Putamen (tissue), 1 donor: Measurements from ENCODE around the gene CNOT1.

Experiments used
- DNase-seq: peaks from one replicate; pipeline ENCODE4 v3.0.0-alpha.2; 2016; ENCODE audit warnings: low spot score

CNOT1 gene

DNA sequence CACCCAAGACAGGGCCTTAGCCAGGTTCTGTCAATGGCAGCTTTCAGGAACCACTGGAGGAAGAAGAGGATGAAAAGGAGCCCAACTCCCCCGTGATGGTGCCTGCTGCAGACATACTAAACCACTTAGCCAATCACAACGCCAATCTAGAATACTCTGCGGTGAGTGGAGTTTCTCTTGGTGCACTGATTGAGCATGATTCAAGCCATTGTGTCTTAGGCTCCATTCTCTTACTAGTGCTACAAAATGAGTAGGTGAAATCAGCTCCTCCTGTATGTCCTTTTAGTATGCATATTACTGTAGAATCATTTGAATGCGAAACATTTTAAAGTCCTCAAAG, 112.9 kb downstream of the CNOT1 start:
- DNase-seq = no peak

DNA sequence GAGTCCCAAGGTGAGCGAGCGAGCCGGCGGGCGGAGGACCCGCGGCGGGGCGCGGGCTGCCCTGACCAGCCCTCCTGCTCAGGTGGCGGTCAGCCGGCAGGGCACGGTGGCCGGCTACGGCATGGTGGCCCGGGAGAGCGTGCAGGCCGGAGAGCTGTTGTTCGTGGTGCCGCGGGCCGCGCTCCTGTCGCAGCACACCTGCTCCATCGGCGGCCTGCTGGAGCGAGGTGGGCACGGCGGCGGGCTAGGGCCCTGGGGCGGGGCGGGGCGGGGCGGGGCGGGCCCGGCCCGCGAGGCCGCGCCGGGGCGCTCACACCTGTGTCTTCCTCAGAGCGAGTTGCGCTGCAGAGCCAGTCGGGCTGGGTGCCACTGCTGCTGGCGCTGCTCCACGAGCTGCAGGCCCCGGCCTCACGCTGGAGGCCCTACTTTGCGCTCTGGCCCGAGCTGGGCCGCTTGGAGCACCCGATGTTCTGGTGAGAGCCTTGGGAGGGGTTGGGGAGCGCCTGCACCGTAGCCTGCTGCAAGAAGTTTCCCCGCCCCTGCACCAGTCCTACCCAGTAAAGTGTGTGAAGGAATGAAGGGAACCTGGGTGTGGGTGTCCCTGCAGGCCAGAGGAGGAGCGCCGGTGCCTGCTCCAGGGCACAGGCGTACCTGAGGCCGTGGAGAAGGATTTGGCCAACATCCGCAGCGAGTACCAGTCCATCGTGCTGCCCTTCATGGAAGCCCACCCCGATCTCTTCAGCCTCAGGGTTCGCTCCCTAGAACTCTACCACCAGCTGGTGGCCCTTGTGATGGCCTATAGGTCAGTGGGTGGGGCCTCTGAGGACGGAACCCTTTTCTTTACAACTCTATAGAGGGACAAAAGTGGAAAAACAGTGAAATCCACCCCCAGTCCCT, 113.5 kb downstream of the CNOT1 start:
- no peak for DNase-seq

DNA sequence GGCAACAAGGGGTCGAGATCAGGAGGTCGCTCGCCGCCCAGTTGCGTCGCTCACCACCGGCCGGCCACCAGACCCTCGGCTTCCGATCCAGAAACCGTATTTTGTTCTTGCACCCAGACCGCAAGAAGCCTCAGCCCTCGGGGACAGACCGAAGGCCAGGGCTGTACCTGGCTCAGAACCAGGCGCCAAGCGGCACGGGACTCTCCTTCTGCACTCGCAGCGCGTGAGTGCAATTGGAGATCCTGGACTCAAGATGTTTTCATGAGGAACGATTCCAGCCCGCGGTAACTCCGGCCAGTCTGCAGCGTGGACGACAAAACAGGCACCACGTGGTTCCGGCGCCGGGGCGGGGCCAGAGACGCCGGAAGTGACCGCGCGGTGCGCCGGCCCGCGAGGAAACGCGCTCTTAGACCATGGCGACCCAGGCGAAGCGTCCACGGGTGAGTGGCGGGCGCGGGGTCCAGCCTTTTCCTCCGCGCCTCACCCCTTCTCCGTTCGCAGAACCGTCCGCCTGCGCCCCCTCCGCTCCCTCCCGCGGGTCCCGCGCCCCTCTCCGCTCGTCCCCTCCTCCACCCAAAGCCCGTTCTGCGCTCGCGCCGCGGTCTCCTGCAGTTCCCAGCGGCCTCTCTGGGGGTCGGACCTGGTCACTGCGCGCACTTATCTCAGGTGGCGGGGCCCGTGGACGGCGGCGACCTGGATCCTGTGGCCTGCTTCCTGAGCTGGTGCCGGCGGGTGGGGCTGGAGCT, 114.3 kb downstream of the CNOT1 start, which contains the start of gene SETD6:
TSS of gene SETD6 (plus strand) at position 393 of the 746 bp plus-strand sequence. CDS start at position 414, 21 bp downstream.
- DNase-seq = peak; percentile 84

DNA sequence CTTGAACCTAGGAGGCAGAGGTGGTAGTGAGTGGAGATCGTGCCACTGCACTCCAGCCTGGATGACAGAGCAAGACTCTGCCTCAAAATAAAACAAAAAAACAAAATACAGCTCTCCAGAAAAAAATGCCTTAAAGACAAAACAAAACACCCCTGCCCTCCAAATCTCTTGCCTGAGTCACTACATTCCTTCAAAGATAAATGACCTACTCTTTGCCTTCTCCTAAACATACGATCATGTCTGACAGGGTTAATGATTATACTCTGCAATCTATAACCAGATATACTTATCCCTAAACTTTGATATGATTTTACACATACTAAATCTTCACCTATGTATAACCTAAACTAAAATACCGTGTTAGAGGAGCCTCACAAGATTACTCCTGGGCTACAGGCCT, 115.8 kb downstream of the CNOT1 start:
- DNase-seq = no peak

DNA sequence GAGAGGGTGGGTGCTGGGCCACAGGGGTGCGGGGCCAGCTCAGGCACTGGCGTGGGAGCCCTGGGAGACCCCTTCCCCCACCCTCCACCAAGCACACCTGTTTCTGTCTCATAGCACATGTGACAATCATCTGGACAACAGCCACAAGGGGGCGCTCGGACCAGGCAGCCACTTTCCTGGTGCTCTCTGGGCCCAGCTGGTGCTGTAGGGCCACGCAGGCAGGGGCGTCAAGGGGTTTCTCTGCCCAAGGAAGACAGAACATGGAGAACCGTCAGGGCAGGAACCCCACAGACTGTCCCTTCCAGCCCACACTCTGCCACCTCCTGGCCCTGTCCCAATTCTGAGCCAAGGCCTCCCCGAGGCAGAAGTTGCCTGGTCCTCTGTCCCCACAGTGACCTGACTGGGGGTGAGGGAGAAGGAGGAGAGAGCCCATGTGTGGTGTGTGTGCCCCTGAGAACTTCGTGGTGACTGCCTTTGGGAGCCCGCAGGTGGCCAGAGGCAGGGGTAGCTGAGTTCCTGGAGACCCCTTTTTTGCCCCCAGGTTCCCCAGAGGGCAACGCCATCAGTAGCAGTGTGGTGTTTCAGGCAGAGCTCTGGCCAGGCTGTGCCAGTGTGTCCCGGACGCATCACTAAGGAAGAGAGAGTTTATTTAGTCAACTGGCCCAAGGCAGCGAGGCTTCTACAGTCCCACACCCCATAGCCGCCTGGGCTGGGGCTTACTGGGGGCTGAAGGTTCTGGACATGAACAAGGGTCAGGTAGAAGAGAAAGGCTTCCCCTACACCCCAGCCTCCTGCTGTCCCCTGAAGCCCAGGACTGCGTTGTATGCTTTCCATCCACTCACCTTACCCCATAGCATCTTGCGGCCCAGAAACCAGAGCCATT, 117.5 kb downstream of the CNOT1 start:
- no peak for DNase-seq

DNA sequence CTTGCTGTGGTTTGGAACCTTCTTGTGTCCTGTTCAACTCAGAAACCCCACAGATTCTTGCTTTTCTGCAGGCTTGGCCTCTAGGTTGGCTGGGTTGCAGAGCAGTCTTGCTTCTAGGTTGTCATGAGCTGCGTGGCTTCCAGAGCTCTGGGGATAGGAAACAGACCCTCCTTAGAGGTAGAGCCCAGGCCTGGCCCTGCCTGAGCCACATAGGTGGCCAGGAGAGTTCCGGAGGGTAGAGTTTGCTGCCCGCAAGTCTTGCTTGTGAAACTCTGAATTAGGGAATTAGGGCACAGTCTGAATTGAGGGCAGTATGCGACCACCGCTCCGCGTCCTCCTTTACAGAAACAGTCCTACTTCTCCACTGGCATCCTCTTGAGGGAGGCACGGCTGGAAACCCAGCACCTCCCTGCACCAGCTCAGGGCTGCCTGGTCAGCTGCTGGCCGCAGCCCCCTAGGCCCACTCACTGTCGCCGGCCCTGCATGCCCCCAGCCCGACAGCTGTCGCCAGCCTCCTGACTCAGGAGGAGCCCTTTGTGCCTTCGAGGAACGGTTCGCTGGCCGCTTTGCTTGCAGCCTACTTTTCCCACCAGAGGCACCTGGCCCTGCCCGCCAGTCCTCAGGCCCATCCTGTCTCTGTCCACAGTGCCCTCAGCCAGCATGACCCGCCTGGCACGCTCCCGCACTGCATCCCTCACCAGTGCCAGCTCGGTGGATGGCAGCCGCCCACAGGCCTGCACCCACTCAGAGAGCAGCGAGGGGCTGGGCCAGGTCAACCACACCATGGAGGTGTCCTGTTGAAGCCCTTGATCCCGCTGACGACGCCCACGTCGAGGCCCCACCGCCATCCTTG, 118.6 kb downstream of the CNOT1 start:
- no peak for DNase-seq

DNA sequence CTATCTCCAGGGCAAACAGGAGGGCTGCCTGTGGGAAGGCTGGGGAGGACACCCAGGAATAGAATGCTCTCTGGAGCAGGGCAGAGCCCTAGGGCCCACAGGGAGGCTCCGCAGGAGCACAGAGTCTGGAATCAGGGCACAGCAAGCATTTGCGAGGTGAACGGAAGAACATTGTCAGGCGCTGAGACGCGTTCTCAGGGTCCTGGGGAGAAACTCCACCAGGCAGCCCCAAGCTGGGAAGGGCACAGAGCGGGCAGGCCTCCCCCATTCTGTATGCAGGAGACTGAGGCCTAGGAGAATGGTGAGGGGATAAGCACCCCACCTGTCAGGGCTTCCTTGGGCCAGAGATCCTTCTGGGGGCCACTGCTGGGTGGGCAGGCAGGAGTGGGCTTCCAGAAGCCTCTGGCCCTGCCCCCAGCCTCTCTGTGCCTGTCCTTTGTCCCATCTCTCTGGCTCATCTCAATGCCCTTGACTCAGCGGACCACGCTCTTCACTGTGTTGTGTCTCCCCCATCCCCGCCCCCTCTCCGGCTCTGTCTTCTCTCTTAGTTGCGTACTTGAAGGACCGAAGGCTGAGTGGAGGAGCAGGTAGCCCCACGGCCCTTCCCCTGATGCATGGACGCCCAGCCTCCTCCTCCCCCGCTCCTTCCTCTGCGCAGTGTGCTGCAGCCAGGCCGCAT, 119.4 kb downstream of the CNOT1 start:
- DNase-seq = no peak

DNA sequence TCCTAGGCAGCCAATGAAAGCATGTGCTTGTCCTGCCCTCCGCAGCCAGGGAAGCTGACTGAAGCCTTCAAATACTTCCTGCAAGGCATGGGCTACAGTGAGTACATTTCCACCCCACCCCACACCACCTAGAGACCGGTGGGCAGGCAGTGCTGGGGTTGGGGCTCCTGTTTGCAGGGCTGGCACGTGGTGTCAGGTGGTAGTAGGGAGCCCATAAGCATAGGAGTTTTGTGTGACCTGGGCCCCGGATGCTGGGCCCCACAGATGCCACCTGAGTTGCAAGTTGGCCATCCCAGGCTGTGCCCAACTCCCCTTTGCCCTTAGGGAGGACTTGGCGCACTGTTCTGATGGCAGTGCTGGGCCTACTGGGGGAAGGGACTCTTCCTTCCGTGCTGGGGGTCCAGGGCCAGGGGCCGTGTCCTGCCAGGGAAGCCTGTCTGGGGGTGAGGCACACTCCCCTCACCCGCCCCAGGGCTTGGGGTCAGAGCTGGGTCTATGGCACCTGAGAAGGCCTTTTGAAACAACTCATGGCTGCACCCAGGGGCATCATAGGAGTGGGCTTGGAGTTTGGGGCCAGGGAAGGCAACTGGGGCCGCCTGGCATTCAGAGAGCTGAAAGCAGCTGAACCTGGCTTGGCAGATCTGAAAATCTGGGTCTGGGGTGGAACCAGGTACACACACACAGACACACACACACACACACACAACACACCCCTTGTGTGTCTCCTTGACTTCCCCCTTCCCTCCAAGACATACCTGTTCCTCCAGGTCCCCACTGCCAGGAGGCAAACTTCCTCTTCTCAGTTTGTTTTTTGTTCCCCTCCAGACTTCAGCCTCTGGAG, 120.2 kb downstream of the CNOT1 start:
- no peak for DNase-seq

DNA sequence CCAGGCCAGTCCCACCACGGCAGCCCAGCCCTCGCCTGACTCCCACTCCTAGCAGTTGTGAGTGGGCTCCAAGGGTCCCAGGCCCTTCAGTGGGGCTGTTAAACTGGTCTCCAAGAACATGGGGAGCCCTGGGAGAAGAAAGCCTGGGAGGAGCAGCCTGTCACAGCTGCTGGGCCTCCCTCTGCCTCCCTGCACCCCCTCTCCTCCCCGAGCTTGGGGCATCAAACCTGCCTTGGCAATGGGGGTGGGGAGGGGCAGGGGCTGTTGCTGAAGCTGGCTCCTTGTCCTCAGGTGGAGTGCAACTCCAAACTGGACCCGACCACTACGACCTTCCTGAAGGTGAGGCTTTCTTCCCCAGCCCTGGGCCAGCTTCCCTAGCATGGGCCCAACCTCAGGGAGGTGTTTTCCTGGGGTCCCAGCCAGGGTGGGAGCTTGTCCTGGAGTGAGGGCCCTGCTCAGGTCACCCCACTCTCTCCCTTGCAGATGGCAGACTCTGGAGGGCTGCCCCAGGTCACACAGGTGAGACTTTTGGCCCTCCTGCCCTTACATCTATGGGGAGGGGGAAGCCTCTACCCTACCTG, 120.9 kb downstream of the CNOT1 start:
- DNase-seq = no peak

DNA sequence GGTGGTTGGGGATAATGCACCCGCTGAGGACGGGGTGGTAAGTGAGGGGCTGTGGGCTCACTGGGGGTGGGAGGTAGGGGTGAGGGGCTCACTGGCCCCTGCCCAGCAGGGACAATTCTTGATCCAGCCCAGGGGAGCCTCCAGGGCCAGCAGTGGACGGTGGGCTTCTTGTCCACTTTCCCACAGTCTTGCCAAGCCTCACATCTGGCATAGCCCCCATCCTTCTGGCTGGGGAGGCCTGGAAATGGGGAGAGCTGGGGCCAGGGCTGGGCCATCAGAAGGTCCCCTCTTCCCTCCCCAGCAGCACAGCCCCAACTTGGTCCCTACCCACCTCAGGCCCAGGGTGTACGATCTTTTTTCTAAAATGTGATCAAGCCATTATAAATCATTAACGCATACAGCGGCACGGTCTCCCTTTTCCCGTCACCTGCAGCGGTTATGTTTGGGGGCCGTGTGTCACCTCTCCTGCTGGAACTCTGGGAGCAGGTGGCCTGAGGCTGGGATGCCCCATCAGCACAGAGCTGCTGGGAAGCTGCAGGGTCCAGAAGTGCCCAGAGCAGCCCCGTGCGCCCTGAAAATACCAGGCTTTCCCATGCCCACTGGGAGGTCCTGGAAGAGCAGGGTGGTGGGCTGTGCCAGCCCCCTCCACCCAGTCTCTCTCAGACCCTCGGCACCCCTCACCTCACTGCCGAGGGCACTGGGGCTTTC, 121.5 kb downstream of the CNOT1 start:
- no peak for DNase-seq

DNA sequence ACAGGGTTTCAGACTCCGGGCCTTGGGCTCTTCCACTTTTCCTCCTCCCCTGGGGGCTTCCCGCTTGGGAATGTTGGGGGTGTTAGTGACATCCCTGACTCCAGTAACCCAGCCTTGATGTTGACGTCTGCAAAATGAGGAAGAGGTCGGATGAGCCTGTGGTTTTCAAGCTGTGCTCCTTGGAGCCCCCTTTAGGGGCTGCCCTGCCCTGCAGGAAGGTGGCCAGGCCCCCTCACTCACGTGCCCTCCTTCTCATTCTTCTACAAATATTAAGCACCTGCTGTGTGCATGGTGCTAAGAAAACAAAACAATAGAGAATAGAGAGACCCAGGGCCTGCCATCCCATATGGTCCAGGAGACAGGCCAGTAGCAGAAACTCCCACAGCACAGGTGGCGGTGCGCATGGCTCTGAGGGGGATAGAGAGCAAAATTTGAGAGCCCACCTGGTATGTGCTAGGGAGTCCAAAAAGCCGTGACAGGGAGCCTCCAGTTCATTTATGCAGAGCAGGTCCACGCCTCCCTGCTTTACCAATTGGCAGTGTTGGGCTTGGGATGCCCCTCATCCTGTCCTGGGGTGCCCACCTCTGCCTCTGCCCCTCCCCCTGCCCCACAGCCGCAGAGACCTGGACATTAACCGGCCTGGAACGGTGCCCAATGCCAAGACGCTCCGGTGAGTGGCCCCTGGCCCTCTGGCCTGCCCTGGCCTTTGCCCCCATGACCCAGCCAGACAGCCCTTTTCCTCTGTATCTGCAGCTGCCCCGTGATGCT, 122.2 kb downstream of the CNOT1 start:
- no peak for DNase-seq

DNA sequence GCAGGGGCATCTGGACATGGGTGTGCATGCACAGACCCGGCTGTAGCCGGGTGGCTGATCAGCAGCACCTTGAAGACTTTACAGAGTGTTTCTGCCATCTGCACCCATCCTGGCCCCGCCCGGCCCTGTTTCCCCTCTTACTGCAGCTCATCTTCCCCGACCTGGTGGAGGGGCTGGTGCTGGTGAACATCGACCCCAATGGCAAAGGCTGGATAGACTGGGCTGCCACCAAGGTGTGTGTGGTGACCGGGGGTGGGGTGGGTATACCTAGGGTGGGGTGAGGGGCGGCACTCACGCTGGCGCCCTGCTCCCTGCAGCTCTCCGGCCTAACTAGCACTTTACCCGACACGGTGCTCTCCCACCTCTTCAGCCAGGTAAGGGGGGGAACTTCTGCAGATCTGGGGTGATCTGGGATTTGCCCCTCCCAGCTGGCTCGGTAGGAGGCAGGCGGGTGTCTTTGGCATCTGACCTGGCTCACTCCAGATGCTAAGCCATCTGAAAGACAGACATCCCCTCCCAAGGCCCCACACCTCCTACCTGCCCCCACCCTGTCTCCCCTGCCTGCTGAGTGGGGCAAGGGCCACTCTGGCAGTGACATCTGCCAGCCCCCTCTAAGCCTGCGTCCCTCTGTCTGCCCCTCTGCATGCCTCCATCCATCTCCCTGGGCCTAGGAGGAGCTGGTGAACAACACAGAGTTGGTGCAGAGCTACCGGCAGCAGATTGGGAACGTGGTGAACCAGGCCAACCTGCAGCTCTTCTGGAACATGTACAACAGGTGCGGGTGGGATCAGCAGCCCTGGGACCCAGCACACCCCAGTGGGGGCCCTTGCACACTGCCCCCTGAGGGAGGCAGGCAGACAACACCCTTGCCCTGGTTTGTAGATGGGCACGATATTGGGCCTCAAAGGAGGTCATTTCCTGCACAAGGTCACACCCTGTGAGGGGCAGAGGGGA, 123.1 kb downstream of the CNOT1 start:
- DNase-seq = no peak

DNA sequence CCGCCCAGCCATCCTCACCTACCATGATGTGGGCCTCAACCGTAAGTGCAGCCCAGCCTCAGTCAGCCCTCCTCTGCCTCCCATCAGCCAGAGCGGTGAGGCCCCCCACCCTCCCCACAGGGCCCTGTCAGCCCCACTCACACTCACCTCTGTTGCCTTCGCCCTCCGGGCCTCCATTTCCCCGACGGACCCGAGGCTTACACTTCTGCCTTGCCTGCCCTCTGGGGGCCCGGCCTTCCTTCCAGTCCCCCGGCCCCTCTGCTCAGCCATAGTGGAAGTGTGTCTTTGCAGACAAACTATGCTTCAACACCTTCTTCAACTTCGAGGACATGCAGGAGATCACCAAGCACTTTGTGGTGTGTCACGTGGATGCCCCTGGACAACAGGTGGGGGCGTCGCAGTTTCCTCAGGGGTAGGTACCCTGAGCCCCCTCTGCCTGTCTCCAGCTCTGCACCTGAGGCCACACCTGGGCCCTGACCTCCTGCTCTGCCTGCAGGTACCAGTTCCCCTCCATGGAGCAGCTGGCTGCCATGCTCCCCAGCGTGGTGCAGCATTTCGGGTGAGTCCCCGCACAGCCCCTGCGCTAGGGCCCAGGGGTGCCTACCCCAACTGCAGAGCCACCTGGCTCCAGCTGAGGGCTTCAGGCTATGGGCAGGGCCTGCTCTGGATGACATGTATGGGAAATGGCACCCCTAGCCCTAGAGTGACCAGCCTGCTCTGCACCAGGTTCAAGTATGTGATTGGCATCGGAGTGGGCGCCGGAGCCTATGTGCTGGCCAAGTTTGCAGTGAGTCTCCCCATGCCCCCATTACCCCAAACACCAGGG, 125.5 kb downstream of the CNOT1 start:
- DNase-seq = no peak

DNA sequence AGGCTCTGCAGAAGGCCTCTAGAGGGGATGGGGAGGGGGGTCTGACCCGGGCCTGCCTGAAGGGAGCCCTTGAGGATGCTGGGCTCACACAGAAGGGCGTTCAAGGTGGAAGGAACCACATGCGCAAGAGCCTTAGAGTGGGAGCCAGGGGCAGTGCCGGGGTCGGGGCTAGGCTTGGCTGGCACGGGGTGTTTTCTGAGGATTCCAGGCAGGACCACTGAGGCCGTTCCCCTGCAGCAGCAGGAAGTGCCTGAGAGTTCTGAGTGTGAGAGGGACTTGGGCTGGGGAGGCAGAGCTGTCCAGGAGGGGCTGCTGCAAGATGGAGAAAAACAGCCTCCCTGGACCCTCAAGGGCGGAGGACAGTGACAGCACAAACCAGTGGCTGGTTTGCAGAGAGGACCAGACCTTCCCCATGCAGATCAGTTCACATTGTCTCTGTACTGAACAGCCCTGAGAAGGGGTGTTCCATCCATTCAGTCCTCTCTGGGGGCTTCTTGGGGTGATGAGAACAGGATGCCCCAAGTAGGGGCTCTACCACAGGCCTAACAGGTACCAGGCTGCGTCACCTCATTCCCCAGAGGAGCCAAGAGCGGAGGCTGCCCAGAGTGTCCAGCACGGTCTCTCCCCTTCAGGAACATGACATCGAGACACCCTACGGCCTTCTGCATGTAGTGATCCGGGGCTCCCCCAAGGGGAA, 126.3 kb downstream of the CNOT1 start:
- DNase-seq = no peak

DNA sequence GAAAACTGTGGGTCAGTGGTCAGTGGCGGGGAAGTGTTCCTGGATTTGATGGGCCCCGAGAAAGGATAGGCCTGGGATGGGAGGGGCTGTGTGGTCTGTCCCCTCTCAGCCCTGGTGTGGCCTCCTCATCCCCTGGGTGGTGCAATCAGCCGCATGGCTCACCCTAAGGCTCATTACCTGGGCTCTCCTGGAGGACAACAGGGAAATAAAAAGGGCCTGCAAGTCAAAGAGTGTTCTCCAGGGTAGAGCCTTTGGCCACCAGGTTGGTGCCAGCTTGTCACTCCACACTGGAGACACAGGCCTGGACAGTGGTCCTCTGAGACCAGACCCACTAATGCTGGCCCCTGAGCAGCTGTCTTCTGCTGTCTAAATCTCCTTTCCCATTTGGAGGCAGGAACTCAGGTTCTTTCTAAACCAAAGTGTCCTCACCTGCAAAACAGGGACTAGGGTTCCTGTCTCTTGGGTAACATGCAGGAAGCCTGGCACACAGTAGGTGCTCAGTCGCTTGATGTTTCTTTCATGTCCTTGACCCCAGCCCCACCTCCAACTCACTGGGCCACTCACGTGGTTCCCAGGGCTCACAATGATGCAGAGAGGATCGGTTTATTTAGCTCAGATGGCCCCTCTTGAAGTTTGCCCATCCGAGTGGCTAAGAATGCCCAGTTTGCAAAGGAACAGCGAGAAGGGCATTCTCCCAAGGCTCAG, 127.3 kb downstream of the CNOT1 start:
- DNase-seq = no peak
